Stimulated activated CD8-positive, alpha-beta memory T cell treated with anti-CD3 and anti-CD28 coated beads, Interleukin-7, amount 100 ng/mL, for 1 hour (primary cell): Measurements from ENCODE around the gene ATP6AP2.
"Not testable (repeated sequence)": the region's sequence is repeated elsewhere in the genome, so short reads cannot be mapped to it uniquely, and the experiment has no call there.

ENCODE experiments used
- DNase-seq, 2 donors: peaks; one replicate each; pipeline ENCODE4 v3.0.0-alpha.2; 2020; ENCODE audit warnings: low read depth in 2 of 2

ATP6AP2 gene

DNA sequence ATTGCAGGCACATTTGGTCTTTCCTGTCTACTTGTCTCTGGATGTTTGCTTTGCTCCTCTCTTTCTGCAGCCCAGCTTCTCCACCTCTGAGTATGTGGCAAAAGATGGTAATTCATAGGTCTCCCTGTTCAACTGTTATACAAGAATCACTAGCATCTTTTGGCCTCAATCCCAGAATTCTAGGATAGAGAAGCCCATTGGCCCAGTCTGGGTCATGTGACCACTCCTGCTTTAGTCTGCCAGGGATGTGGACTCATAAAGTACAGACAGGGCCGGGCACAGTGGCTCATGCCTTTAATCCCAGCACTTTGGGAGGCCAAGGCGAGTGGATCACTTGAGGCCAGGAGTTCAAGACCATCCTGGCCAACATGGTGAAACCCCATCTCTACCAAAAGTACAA is 5.4 kb upstream of the ATP6AP2 start:
- not testable (repeated sequence) for DNase-seq

DNA sequence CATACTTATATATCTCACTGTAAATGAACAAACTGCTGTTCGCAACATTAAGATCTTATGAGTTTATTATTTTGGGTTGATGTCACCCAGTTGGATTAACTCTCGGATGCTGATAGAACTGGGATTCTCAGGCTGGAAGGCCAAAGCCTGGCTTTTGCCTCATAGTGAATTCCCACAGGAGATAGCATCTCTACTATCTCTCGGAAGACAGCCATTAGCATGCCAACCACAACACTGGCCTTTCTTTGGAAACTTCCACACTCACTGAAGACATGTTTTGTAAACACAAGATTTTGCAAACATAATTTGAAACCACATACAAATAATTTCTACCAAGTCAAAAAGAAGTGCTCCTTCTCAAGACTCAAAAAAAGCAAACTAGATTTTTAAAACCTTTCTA is 4.5 kb upstream of the ATP6AP2 start:
- DNase-seq: no peak

DNA sequence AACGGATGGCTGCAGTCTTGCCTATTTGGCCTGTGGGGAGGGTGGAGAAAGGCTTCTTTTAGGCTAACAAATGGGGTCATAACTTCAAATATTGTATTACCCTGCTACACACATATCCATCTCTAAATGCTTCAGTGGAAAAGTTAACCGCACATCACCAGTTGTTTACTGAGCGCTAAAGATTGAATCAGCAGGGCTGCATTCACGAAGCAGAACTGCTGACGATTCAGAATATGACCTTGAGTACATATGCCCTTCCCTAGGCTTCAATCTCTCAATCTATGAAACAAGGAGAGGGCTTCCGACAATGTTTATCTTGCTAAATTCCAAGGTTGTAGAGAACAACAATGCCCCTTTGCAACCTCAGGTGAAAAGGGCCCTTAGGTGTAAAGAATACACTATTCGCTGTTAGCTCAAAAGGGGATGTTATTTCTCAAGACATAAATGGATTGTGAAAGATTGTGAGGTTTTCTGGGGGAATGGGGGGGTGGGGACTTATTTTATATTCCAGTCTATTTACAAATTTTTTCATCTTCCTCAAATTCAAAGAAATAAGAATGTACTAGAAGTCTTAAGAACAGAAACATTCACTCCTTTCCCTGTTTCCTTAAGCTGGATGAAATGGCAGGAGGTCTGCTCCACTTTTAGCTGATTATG is 2.6 kb upstream of the ATP6AP2 start:
- no peak for DNase-seq

DNA sequence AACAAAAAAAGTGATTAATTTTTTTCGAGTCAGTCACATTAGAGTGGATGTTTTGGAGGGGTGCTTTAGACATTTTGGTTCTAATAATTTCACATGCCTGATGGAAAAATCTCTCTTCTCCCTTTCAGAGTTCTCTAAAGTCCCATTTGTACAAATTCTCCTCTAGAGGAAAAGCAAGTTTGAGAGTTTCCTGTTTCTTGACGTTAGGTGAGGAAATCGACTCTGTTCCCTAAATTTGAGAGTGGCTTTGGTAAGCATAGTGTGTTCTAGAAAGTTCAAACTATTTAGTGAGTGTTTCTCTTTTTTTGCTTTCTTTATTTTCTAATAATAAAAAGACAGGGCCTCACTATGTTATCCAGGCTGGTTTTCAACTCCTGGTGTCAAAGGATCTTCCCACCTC is 1.6 kb upstream of the ATP6AP2 start:
- no peak for DNase-seq

- no peak for DNase-seq
Observed at GRCh38 chrX:40579900-40580536, 752 bp upstream of the ATP6AP2 start.

DNA sequence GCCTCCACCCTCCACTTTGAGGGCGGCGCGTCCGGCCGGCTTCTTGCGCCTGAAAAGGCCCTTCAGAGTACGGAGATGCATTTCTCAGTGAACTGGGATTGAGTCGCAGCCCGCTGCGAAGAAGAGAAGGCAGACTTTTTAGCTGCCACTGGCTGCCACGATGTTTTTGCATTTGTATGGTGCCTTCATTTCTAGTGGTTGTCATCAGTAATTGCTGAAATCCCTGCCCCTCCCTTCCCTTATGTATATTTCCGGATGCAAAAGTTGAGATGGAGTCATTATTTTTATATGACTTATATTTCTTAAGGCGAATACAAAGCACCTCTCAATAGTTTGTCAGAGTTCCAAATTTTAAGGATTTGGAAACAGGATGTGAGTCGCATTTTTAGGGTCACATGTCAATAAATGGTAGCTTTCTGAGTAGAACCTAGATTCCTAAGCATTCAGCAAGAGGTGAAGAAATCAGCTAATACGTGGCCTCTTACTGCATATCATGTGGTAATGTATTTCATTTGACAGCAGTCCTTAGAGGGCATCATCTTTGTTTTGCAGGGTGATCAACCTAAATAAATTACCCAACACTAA is 658 bp downstream of the ATP6AP2 start:
- no peak for DNase-seq

- DNase-seq: not testable (repeated sequence)
Observed at GRCh38 chrX:40582178-40582577, 1.4 kb downstream of the ATP6AP2 start.

- DNase-seq: no peak
Observed at GRCh38 chrX:40582811-40583210, 2.0 kb downstream of the ATP6AP2 start.

DNA sequence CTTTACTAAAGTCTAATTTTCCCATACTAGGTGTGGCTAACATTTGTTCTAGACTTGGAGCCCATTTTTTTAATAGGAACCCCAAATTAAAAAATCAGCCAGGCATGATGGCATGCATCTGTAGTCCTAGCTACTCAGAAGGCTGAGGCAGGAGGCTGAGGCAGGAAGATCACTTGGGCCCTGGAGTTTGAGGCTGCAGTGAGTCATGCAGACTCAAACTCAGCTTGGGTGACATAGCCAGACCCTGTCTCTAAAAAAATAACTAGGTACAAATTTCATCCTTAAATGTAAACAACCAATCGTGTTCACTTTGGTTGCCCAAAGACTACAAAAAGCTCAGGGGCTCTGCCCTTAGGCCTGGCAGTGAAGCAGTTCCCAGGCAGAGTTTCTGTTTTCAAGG is 6.9 kb downstream of the ATP6AP2 start:
- not testable (repeated sequence) for DNase-seq

- not testable (repeated sequence) for DNase-seq
Observed at GRCh38 chrX:40589616-40590321, 9.0 kb downstream of the ATP6AP2 start.

GRCh38 chrX:40603446-40603845 is 22.7 kb downstream of the ATP6AP2 start:
- DNase-seq: no peak

DNA sequence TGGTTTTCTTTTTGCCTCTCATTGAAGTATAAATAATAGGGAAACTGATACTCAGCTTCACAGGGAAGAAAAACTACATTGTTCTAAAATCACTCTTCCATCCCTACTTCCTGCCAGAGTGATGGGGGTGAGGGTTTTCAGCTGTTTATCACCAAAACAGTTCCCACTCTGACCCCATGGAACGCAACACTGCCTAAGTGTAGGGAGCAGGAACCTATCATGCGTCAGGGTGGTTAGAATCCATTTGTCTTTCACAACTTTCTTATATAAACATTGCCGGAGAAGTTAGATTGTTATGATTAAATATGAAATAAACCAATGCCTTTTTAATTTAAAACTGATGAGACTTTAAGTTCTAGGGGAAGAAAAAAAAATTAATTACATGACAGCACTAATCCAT is 26.6 kb downstream of the ATP6AP2 start:
- no peak for DNase-seq

GRCh38 chrX:40612511-40612910 is 31.7 kb downstream of the ATP6AP2 start:
- DNase-seq: no peak

DNA sequence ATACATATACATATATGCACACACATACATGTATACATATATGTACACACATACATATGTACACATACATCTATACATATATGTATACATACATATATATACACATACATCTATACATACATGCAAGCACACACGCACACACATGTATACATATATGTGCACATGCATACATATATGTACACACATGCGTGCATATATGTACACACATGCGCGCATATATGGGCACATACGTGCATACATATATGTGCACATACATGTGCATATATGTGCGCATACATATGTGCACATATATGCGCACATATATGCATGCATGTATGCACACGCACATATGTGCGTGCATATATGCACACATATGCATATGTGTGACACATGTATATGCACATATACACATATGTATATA is 35.2 kb downstream of the ATP6AP2 start:
- DNase-seq: no peak

DNA sequence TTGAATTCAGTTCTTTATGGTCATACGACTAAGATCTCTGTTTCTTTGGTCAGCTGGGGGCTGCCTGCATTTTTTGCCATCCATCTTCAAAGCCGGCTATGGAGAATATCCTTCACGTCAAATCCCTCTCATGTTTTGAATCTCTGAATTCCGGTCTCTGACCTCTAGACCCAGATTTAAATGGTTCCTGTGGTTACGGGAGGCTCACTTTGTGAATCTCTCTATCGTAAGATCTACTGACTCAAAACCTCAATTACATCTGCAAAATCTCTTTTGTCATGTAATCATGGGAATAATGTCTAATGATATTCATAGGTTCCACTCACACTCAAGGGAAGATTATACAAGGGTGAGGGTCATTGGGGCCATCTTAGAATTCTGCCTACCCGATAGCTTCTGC is 36.8 kb downstream of the ATP6AP2 start:
- DNase-seq: no peak

DNA sequence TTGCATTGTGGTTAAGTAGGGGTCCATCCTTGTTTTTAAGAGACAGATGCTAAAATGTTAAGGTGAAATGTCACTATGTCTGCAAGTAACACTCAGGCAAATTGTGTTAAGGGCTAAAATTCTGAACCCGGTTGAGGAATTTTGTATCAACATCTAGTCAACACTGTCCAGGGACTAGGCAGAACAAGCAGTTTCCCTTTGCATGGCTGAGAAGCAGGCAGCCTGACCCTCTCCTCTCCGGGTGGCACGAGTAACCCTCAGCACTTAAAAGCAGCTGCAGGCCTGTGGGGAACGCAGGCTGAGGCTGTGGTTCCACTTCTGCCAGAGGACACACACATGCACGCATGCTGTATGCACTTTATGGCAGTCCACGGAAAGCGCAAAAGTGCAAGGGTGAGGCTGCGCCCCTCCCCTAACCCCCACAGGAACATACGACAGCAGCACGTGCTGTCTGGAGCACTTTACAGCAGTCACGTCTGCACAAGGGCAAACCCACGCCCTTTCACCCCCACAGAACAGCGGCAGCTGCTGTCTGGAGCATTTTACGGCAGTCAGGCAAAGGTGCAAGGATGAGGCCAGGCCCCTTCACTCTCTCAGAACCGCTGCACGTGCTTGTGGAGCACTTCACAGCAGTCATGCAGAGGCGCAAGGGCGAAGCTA is 41.8 kb downstream of the ATP6AP2 start:
- no peak for DNase-seq

GRCh38 chrX:40623139-40623536 is 42.4 kb downstream of the ATP6AP2 start, which contains the start of gene MPC1L:
Gene MPC1L, plus strand, starts transcription at chrX:40623428. Its CDS starts 138 bp downstream, at chrX:40623566.
- DNase-seq: no peak

GRCh38 chrX:40623665-40624064 is 42.9 kb downstream of the ATP6AP2 start:
- no peak for DNase-seq

DNA sequence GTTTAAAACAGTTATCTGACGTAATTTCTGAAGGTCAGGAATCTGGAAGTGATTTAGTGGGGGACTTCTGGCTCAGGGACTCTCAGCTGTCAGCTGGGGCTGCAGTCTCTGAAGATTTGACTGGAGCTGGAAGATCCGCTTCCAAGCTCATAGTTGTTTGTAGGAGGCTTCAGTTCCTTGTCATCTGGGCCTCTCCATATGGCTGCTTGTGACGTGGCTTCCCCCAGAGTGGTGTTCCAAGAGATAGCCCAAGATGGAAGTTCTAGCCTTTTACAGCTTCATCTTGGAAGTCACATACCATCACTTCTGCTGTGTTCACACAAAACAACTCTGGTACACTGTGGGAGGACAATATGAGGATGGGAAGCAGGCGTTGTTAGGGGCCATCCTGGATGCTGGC is 44.5 kb downstream of the ATP6AP2 start:
- no peak for DNase-seq

DNA sequence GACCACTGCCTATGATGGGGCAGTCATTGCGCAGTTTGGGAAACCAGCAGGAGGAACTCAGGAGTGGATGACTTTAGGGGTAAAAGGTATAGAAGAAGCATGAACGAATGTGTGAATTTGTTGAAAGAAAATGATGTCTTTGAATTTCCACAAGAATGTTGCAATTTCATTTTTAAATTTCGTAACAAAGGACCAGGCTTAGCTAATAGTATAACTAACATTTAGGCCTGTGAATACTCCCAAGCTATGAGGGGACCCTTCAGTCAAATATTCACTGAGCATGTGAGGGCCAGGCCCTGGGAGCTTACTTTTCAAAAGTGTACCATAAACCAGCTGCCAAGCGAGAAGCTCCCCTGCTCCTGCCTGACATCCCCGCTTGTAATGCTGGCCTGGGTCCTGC is 47.7 kb downstream of the ATP6AP2 start:
- no peak for DNase-seq

- no peak for DNase-seq
Observed at GRCh38 chrX:40632199-40632598, 51.4 kb downstream of the ATP6AP2 start.

GRCh38 chrX:40637687-40638086 is 56.9 kb downstream of the ATP6AP2 start:
- DNase-seq: no peak
